HG03280 (cell line): ENCODE data around the gene SCFD2.

ENCODE experiments used
- ATAC-seq: cut with Tn5 transposase; IDR thresholded peaks from one replicate; pipeline ENCODE4 v1.9.1; 2021; ENCODE audit warnings: mild to moderate bottlenecking, moderate library complexity; ENCODE audit not compliant: unreplicated experiment

Gene SCFD2

DNA sequence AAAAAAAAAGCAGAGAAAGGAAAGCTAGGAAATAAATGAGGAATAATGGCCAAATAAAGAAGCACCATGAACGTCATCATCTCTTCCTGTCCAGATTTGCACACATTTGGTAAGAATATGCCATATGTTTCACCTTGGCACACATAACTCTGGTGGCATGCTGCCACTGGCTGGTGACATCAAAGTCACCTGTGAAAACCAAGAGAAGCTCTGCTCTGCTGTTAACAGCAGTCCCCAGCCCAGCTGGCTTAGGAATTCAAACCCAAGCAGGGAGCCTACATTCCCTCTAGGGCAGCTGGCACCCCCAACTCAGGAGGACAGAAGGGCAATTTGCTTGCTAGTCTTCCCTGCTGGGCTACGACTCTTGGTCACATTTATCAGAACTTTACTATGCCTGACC is 426.1 kb downstream of the SCFD2 start:
- ATAC-seq: no peak

DNA sequence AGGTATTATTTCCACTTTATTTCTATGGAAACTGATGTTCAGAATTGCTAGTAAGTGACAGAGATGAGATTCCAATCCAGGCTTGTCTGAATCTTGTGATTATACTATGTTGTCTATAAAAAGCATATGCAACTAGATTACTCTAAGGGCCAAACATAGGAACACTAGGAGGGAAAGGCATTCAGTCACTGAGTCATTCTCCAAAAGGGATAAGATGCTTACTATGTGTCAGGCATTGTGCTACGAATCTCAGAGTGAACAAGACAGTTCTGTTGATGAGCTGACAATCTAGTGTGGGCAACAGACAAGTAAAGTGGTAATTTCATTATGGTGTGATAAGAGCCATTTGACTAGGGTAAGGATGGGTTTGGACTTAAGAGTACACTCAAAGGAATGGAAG is 426.5 kb downstream of the SCFD2 start:
- no peak for ATAC-seq

DNA sequence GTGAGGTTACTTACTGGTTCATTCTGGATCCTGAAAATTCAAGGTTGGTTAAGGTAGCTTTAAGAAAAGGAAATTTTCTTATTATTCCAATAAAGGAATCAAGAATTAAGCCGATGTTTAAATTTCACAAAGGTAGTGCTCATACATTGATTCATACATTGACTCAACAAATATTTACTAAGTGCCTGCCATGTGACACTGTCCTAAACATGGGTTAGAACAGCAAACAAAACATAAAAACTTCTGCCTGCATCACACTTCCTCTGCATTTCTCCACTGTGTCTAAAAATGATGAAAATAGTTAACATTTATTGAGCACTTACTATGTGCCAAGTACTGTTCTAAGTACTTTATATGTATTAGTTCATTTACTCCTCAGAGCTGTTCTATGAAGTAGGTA is 428.0 kb downstream of the SCFD2 start:
- ATAC-seq: no peak

GRCh38 chr4:52936729-52937128 is 429.1 kb downstream of the SCFD2 start:
- no peak for ATAC-seq

DNA sequence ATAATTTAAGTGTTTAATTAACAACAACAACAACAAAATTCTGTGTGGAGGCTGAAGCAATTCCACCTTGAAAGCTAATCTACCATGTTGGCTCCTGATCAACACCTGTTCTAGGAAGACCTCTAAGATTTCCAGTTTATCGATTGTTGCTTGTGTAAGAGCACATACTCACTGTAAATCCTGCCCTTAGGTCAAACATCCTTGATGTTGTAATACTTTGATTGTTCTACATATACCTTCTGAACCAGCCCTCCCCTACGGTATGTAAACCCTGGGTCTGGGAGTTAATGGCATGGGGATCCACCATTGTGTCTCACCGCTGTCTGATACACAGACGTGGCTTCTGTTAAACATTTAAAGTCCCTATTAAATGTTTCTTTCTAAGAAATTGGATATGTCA is 430.5 kb downstream of the SCFD2 start:
- no peak for ATAC-seq

DNA sequence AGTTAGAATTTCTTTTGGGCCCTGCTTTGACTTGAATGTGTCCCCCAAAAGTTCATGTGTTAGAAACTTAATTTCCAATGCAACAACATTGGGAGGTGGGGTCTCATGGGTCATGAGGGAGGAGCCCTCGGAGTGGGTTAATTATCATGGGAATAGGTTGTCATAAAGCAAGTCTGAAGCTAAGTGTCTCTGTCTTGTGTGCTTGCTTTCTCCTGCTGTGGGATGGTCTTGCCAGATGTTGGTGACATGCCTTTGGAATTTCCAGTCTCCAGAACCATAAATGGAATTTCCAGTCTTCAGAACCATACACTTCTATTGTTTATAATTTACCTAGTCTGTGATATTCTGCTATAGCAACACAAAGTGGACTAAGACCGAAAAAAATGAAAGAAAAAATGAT is 432.1 kb downstream of the SCFD2 start:
- ATAC-seq: no peak

GRCh38 chr4:52932591-52933470 is 433.0 kb downstream of the SCFD2 start:
- no peak for ATAC-seq

DNA sequence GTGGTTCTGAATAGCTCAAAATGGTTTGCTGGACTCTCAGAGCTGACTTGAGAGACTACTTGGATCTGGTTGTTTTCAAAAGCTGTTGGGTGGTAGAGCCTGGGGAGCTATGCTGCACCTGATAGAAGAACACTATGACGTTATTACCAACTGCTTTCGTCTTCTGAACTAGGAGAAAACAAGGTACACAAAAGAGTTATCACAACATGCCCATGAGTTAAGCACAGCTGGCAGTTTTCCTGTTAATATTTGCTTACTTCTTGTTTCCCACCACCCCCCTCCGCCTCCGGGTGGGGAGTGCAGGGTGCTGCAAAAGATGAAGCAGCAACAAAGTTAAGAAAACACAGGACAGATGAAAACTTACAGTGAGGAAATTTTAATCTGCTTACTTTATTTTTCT is 434.6 kb downstream of the SCFD2 start:
- ATAC-seq: no peak

- ATAC-seq: no peak
These were observed 439.5 kb downstream of the SCFD2 start for GRCh38 chr4:52926196-52926974.

DNA sequence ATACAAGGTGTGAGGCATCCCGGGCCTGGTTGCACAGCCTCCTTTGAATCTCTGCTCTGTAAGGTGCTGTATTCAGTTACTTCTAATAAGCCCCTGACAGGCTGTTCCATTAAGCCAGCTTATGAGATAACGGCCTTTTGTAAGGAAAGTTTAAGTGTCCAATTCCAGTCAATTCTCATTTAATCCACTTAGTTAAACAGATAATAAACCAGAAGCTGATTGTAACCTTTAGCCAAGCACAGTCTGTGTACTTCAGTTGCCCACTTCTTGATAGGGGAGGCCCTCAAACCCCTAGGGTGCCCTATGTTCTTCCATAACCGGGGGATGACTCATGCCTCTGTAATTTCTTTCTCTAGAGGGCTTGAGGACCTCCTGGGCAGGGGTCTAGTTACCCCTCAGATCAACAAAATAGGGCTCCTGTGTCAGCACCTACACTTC is 440.3 kb downstream of the SCFD2 start:
- no peak for ATAC-seq

DNA sequence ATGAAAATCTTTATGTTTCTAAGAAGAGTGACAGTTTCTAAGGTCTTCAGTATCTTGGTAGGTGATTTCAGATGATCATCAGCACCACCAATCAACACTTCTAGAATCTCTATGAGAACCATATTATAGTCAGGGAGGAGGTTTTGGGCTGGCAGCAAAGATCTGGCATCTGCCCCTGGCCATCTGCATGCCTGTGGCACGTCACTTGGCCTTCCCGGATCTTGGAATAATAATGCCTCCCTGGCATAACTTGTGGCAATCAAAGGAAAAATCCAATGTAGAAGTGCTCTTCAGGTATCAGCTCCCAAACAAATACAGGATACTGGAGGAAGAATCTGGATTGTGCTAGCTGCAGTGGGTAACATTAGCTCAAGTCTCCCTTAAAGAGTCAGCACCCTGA is 446.4 kb downstream of the SCFD2 start:
- ATAC-seq: no peak

GRCh38 chr4:52917817-52918216 is 448.0 kb downstream of the SCFD2 start:
- ATAC-seq: no peak

- ATAC-seq: no peak
These were observed 450.0 kb downstream of the SCFD2 start for GRCh38 chr4:52915730-52916300.

- no peak for ATAC-seq
These were observed 450.7 kb downstream of the SCFD2 start for GRCh38 chr4:52915191-52915590.

- ATAC-seq: no peak
These were observed 451.7 kb downstream of the SCFD2 start for GRCh38 chr4:52914051-52914605.

- no peak for ATAC-seq
These were observed 453.3 kb downstream of the SCFD2 start for GRCh38 chr4:52912608-52913007.

DNA sequence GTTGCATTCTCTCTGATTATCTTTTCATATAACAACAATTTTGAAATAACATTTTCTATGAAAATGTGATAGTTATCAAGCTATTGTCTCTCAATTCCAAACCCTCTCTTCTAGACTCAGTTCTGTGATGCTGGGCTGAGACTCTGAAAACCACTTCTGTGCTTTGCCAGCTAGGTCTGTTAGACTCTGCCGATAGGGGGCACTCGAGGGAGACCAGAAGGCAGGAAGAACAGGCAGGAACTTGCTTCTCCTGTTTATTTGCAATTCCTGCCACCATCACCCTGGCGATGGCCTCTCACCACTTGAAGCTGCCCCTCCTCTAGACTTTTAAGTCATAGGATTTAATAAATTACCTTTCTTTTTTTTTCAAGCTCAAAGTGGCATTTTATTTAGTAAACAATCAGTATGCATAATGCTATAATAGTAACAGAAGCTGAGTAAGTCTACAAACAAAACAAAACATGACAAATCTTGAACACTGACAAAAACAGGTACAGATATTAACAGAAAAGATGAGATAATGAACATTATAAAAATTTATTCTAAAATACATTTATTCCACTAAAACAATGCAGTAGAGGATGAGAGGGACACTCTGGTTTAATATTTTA is 454.1 kb downstream of the SCFD2 start:
- ATAC-seq: peak; percentile 60

- no peak for ATAC-seq
These were observed 455.7 kb downstream of the SCFD2 start for GRCh38 chr4:52910115-52910514.

- no peak for ATAC-seq
These were observed 458.4 kb downstream of the SCFD2 start for GRCh38 chr4:52907510-52907909.

- ATAC-seq: no peak
These were observed 461.4 kb downstream of the SCFD2 start for GRCh38 chr4:52904421-52904820.

DNA sequence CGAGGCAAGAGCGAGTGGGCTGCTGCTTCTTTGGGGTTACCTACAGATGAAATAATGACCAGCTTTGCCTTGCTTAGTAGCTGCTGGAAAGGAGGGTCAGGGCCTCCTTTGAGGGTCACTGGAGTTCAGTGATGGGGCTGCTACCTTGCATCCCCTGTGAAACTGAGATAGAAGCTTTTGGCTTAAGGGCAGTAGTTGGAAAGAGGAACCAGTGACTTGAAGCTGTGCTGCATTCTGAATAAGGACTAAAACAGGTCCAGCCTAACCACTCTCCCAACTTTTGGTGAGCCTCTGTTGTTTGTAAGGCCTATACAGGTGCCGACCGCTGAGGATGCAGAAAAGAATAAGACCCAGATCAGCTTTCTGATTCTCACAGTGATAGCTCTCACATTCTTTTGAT is 462.6 kb downstream of the SCFD2 start:
- ATAC-seq: no peak
